Vagina (tissue), 2 donors: ENCODE measurements around the gene ABCG4.

Experiments
- CTCF ChIP-seq, 3 experiments: fragments of 450-650 bp in 2 of 3; fragments of 200-600 bp in 1 of 3; sonication (generic) in 1 of 3; IDR thresholded peaks; one replicate each; pipeline ENCODE4 v1.5.1; 2017 to 2019; ENCODE audit warnings: antibody characterized with exemption in 3 of 3, mild to moderate bottlenecking in 2 of 3, moderate library complexity in 2 of 3
- POLR2AphosphoS5 ChIP-seq, 2 donors: sonication (generic); formaldehyde crosslinking; IDR thresholded peaks; one replicate each; pipeline ENCODE4 v1.9.0; 2017; ENCODE audit warnings: antibody characterized with exemption in 2 of 2, mild to moderate bottlenecking in 2 of 2, low read depth in 1 of 2; ENCODE audit not compliant: insufficient read depth in 1 of 2

GRCh38 chr11:119116235-119116594 is 32.6 kb upstream of the ABCG4 start:
- TF ChIP-seq CTCF (IDR thresholded peaks at IDR 0.05): no peak
- no peak for TF ChIP-seq POLR2AphosphoS5 (IDR thresholded peaks at IDR 0.05; ENCODE audit: insufficient read depth in 1 of 2, low read depth in 1 of 2)
